PC-9 (cell line): Measurements from ENCODE around the gene RALGAPA2. TPM values are rescaled to one million over a fixed set of nuclear protein-coding genes. Genes with fewer than 3 reads are reported as not detected.

Experiments
- BruUV-seq: library from RNA; stranded (reverse); fragments of 400-500 nt; replicated peaks from 2 replicates; lab custom pipeline; 2021; lab: Mats Ljungman, UMichigan
- CTCF ChIA-PET: fragments of 300-600 bp; sonication (Branson Sonifier 250); formaldehyde crosslinking; loops from one replicate; lab custom pipeline; 2022; ENCODE audit warnings: antibody characterized with exemption; lab: Charles Lee
- POLR2A ChIA-PET: fragments of 300-600 bp; sonication (Branson Sonifier 250); formaldehyde crosslinking; loops from one replicate; lab custom pipeline; 2022; ENCODE audit warnings: antibody characterized with exemption; ENCODE audit not compliant: unreplicated experiment; lab: Charles Lee
- DNase-seq, 2 experiments: peaks; one replicate each; pipeline versions ENCODE4 v3.0.0 to v3.0.0-alpha.2; 2015 to 2022; ENCODE audit warnings: mixed read lengths in 1 of 2
- H2AFZ ChIP-seq: fragments of 200-600 bp; sonication (generic); 2 replicates; pipeline ENCODE4 v1.8.1; 2017; ENCODE audit warnings: antibody characterized with exemption
- H3F3A ChIP-seq: fragments of 200-600 bp; sonication (generic); 2 replicates; pipeline ENCODE4 v1.8.1; 2017; ENCODE audit warnings: antibody characterized with exemption, mild to moderate bottlenecking, low read depth; ENCODE audit not compliant: insufficient read depth
- H3K27ac ChIP-seq: fragments of 200-600 bp; sonication (generic); 2 replicates; pipeline ENCODE4 v1.6.1; 2016; ENCODE audit warnings: mixed run types
- H3K27me3 ChIP-seq: fragments of 200-600 bp; sonication (generic); 2 replicates; pipeline ENCODE4 v1.6.1; 2016; ENCODE audit warnings: low read depth, mixed run types; ENCODE audit not compliant: insufficient read depth
- H3K36me3 ChIP-seq: fragments of 200-600 bp; sonication (generic); 2 replicates; pipeline ENCODE4 v1.6.1; 2016; ENCODE audit warnings: low read depth, mixed run types
- H3K4me1 ChIP-seq: fragments of 200-600 bp; sonication (generic); replicated peaks from 2 replicates; pipeline ENCODE4 v1.6.1; 2016; ENCODE audit warnings: mixed run types; ENCODE audit not compliant: insufficient read depth
- H3K4me2 ChIP-seq: fragments of 200-600 bp; sonication (generic); 2 replicates; pipeline ENCODE4 v1.6.1; 2017; ENCODE audit warnings: mixed run types
- H3K4me3 ChIP-seq: fragments of 200-600 bp; sonication (generic); 2 replicates; pipeline ENCODE4 v1.6.1; 2016; ENCODE audit warnings: mixed run types
- H3K79me2 ChIP-seq: fragments of 200-600 bp; sonication (generic); 2 replicates; pipeline ENCODE4 v1.6.1; 2017; ENCODE audit warnings: low read depth, mixed run types
- H3K9me2 ChIP-seq: fragments of 200-600 bp; sonication (generic); 2 replicates; pipeline ENCODE4 v1.8.1; 2017; ENCODE audit warnings: mild to moderate bottlenecking; ENCODE audit not compliant: insufficient read depth
- H3K9me3 ChIP-seq: fragments of 200-600 bp; sonication (generic); 2 replicates; pipeline ENCODE4 v1.8.1; 2016; ENCODE audit warnings: low read depth; ENCODE audit not compliant: insufficient read depth
- H4K20me1 ChIP-seq: fragments of 200-600 bp; sonication (generic); 2 replicates; pipeline ENCODE4 v1.8.1; 2017; ENCODE audit not compliant: insufficient read depth
- EZH2 ChIP-seq: fragments of 200-600 bp; sonication (generic); IDR thresholded peaks from 2 replicates; pipeline ENCODE4 v1.8.0; 2017; ENCODE audit warnings: antibody characterized with exemption, low read depth
- intact Hi-C: fragments of 100-400 bp; cut with micrococcal nuclease; formaldehyde crosslinking; loops from one replicate; pipeline ENCODE4 v1.10.0; 2022; ENCODE audit not compliant: unreplicated experiment
- total RNA-seq: library from RNA; stranded (reverse); gene quantifications from 2 replicates; pipeline ENCODE4 v1.2.3, GENCODE V29; 2021
- TF ChIP-seq, protein P1 (sequence below): fragments of 200-600 bp; sonication (generic); conservative IDR thresholded peaks from 2 replicates; pipeline ENCODE4 v1.6.1; 2017; ENCODE audit warnings: mixed run types, antibody characterized with exemption, mild to moderate bottlenecking, moderate library complexity

Gene RALGAPA2
- total RNA-seq, 1 experiment from 2014 or later = 28.7 TPM

DNA sequence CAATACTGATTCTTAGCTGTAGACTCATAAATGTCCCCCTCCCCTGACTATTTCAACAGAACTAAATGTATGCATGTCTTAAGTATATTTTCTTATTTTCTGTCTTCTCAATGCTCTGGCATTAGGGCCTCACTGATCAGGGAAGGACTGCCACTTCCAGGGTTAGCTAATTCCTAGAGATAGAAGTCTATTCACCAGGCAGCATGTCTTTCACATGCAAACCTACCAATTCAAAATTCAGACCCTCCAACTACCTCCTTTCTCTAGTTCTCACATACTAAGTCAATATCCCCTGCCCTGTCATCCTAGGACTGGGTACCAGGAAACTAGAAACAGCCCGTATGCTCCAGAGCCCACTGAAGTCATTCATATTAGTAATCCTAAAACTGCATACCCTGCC is 132.3 kb downstream of the RALGAPA2 start:
- no peaks in the 10 kb centered on the region for H3K4me1 ChIP-seq
- intact Hi-C loops = no loop called here
- no peaks in the 10 kb centered on the region for H3K9me3 ChIP-seq
- H3F3A ChIP-seq = no peaks in the 10 kb centered on the region
- no peak for TF ChIP-seq EZH2
- TF ChIP-seq, protein P1, sequence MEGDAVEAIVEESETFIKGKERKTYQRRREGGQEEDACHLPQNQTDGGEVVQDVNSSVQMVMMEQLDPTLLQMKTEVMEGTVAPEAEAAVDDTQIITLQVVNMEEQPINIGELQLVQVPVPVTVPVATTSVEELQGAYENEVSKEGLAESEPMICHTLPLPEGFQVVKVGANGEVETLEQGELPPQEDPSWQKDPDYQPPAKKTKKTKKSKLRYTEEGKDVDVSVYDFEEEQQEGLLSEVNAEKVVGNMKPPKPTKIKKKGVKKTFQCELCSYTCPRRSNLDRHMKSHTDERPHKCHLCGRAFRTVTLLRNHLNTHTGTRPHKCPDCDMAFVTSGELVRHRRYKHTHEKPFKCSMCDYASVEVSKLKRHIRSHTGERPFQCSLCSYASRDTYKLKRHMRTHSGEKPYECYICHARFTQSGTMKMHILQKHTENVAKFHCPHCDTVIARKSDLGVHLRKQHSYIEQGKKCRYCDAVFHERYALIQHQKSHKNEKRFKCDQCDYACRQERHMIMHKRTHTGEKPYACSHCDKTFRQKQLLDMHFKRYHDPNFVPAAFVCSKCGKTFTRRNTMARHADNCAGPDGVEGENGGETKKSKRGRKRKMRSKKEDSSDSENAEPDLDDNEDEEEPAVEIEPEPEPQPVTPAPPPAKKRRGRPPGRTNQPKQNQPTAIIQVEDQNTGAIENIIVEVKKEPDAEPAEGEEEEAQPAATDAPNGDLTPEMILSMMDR = no peak
- POLR2A ChIA-PET = interaction anchor here (0.6 kb wide), 1 partner anchor 20 kb away, joined by 5 read pairs; no protein-coding TSS in a partner anchor
- no peak for DNase-seq
- H4K20me1 ChIP-seq = no peaks in the 10 kb centered on the region; the same call in 1 of the 2 replicates
- H3K9me2 ChIP-seq = no peaks in the 10 kb centered on the region
- no peaks in the 10 kb centered on the region for H3K79me2 ChIP-seq
- BruUV-seq = no TSS peak
- H3K4me2 ChIP-seq = no peak overlapping the region
- H2AFZ ChIP-seq = no peak overlapping the region
- CTCF ChIA-PET = interaction anchor here (0.6 kb wide), 1 partner anchor 819 kb away, joined by 3 read pairs; no protein-coding TSS in a partner anchor
- H3K36me3 ChIP-seq = no peaks in the 10 kb centered on the region
- H3K4me3 ChIP-seq = no peak overlapping the region
- no peaks in the 10 kb centered on the region for H3K27me3 ChIP-seq
- no peak overlapping the region for H3K27ac ChIP-seq

DNA sequence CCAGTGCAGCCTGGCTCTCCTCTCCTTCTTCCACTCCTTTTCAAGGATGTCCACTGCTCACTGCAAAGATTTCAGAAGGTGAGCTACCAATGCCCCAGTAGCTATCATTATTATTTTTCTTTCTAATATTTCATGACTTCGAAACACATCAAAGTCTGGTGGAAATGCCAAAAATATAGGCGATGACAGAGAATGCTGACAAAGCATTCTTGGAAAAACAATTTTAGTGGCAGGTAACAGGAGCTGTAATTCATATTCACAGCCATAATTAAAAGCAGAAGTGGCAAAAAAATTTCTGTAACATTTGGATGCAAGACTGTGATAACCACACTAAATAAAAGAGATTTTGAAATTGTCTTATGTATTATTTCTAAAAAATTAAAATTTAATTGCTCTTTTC is 133.6 kb downstream of the RALGAPA2 start:
- no peaks in the 10 kb centered on the region; the same call in 1 of the 2 replicates for H4K20me1 ChIP-seq
- H3K36me3 ChIP-seq = no peaks in the 10 kb centered on the region
- H3K79me2 ChIP-seq = no peaks in the 10 kb centered on the region
- no peak overlapping the region for H3K27ac ChIP-seq
- DNase-seq = no peak
- ChIA-PET POLR2A (no interaction called here), CTCF (interaction anchor here (0.6 kb wide), 1 partner anchor 541 kb away, joined by 4 read pairs; no protein-coding TSS in a partner anchor)
- H3K9me2 ChIP-seq = no peaks in the 10 kb centered on the region
- TF ChIP-seq EZH2 = no peak
- TF ChIP-seq, protein P1 = no peak
- no peaks in the 10 kb centered on the region for H3F3A ChIP-seq
- no peaks in the 10 kb centered on the region for H3K9me3 ChIP-seq
- no peak overlapping the region for H3K4me3 ChIP-seq
- intact Hi-C loops = no loop called here
- BruUV-seq = no TSS peak
- no peaks in the 10 kb centered on the region for H3K4me1 ChIP-seq
- H3K27me3 ChIP-seq = no peaks in the 10 kb centered on the region
- no peak overlapping the region for H2AFZ ChIP-seq
- no peak overlapping the region for H3K4me2 ChIP-seq

DNA sequence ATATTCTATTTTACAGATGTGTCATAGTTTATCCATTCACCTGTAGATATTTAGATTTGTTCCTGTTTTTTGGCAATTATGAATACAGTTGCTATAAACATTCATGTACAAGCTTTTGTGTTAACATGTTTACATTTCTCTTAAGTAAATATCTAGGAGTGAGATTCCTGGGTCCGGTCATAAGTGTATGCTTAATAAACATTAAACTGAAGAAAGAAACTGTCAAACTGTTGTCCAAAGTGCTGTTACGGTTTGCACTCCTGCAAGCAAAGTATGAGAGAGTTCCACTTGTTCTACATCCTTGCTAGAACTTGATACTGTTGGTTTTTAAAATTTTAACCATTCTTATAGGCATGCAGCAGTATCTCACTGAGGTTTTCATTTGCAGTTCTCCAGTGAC is 138.6 kb downstream of the RALGAPA2 start:
- Histone ChIP-seq H3K27ac (no peak overlapping the region), H3K27me3 (no peaks in the 10 kb centered on the region), H2AFZ (no peak overlapping the region), H4K20me1 (no peaks in the 10 kb centered on the region; the same call in 1 of the 2 replicates), H3K9me3 (no peaks in the 10 kb centered on the region), H3K9me2 (no peaks in the 10 kb centered on the region), H3F3A (no peaks in the 10 kb centered on the region), H3K4me2 (no peak overlapping the region), H3K4me3 (no peak overlapping the region), H3K79me2 (no peaks in the 10 kb centered on the region), H3K4me1 (no peaks in the 10 kb centered on the region), H3K36me3 (no peaks in the 10 kb centered on the region)
- no peak for DNase-seq
- POLR2A ChIA-PET = no interaction called here
- no TSS peak for BruUV-seq
- intact Hi-C loops = loop anchor here (5.0 kb wide), 1 partner anchor 491 kb away; no protein-coding TSS in a partner anchor
- TF ChIP-seq, protein P1 = no peak
- TF ChIP-seq EZH2 = no peak
- CTCF ChIA-PET = no interaction called here
